Adrenal gland (tissue), 5 donors: ENCODE data around the gene SCARB1.

ENCODE experiments used
- POLR2A ChIP-seq, 2 donors: fragments of 450-650 bp; IDR thresholded peaks; one replicate each; pipeline ENCODE4 v1.6.1; 2017; ENCODE audit warnings: antibody characterized with exemption in 2 of 2, mild to moderate bottlenecking in 2 of 2, moderate library complexity in 1 of 2
- TF ChIP-seq, protein P1 (sequence below), 6 experiments: fragments of 450-650 bp in 4 of 6; fragments of 200-600 bp in 2 of 6; sonication (generic) in 1 of 6; IDR thresholded peaks; 1 replicate in 5 of 6; 2 replicates in 1 of 6; pipeline versions ENCODE4 v1.5.1 to v1.8.0; 2016 to 2021; ENCODE audit warnings: antibody characterized with exemption in 6 of 6, mild to moderate bottlenecking in 2 of 6, moderate library complexity in 1 of 6
- donor health status: DM: no; HTN: no; CAD: no.

DNA sequence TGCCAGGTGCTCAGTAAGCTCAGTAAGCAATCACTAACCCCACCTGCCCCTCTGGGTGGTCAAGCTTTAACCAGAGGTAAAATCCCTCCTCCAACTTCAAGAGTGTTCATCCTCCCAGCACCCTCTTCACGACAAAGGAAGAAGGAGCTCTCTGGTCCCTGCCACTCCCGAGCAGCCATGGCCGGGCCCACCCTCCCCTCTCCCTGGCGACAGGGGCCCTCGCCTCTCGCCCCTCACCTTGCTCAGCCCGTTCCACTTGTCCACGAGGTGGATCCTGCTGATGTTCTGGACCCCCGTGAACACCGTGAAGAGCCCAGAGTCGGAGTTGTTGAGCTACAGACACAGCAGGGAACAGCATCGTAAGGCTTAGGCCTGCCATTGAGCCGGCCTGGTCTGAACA, 52.0 kb downstream of the SCARB1 start:
- TF ChIP-seq, protein P1, sequence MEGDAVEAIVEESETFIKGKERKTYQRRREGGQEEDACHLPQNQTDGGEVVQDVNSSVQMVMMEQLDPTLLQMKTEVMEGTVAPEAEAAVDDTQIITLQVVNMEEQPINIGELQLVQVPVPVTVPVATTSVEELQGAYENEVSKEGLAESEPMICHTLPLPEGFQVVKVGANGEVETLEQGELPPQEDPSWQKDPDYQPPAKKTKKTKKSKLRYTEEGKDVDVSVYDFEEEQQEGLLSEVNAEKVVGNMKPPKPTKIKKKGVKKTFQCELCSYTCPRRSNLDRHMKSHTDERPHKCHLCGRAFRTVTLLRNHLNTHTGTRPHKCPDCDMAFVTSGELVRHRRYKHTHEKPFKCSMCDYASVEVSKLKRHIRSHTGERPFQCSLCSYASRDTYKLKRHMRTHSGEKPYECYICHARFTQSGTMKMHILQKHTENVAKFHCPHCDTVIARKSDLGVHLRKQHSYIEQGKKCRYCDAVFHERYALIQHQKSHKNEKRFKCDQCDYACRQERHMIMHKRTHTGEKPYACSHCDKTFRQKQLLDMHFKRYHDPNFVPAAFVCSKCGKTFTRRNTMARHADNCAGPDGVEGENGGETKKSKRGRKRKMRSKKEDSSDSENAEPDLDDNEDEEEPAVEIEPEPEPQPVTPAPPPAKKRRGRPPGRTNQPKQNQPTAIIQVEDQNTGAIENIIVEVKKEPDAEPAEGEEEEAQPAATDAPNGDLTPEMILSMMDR (IDR thresholded peaks at IDR 0.05) = no peak
- no peak for TF ChIP-seq POLR2A (IDR thresholded peaks at IDR 0.05)
